Subcutaneous abdominal adipose tissue (tissue), 5 donors: Measurements from ENCODE around the gene TRIM62.

Source experiments
- H3K27ac ChIP-seq: one replicate; pipeline ENCODE4 v1.7.0; 2013; ENCODE audit warnings: low read depth, mild to moderate bottlenecking, inconsistent platforms, low read length, moderate library complexity
- H3K27me3 ChIP-seq, 5 donors: one replicate each; pipeline ENCODE4 v1.7.0; 2013; ENCODE audit warnings: low read length in 5 of 5, inconsistent platforms in 1 of 5; ENCODE audit not compliant: control insufficient read depth in 5 of 5, insufficient read depth in 4 of 5
- H3K36me3 ChIP-seq, 5 donors: one replicate each; pipeline ENCODE4 v1.7.0; 2013; ENCODE audit warnings: low read length in 5 of 5; ENCODE audit not compliant: control insufficient read depth in 5 of 5, insufficient read depth in 5 of 5
- H3K4me1 ChIP-seq, 5 donors: one replicate each; pipeline ENCODE4 v1.7.0; 2013; ENCODE audit warnings: low read length in 5 of 5, mild to moderate bottlenecking in 3 of 5, moderate library complexity in 1 of 5; ENCODE audit not compliant: control insufficient read depth in 5 of 5, insufficient read depth in 5 of 5
- H3K4me3 ChIP-seq, 5 donors: one replicate each; pipeline ENCODE4 v1.7.0; 2013; ENCODE audit warnings: low read length in 5 of 5, low read depth in 1 of 5
- H3K9ac ChIP-seq, 5 donors: one replicate each; pipeline ENCODE4 v1.7.0; 2013; ENCODE audit warnings: low read length in 5 of 5, mild to moderate bottlenecking in 4 of 5, moderate library complexity in 3 of 5
- H3K9me3 ChIP-seq, 5 donors: one replicate each; pipeline ENCODE4 v1.7.0; 2013; ENCODE audit warnings: low read length in 5 of 5; ENCODE audit not compliant: control insufficient read depth in 5 of 5
- donor health status: healthy.
- donor health status: healthy.
- donor health status: healthy.
- donor health status: healthy.
- donor health status: healthy.

The TRIM62 gene

DNA sequence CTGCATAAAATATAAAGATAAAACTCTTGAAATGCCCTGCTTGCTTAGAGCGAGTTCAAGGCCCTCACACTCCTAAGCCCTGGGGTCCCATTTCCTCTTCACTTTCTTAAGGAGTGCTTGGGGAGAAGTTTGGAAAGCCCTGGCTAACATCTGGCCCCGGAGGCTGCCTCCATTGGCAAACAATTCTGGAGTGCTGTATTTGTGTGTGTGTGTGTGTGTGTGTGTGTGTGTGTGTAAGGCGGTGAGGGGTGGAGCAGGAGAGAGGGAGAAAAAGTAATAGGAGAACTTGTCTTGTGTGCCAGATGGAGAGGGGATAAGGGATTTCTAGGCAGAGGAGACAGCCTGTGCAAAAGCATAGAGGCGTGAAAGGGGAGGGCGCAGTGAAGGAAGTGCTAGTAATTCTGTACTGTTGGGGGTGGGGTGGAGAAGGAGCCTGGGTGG, 578 bp upstream of the TRIM62 start:
- no peak overlapping the region for H3K27ac ChIP-seq
- H3K36me3 ChIP-seq: no peaks in the 10 kb centered on the region
- peak overlapping the region in 1 of 5 donors; percentile 34 for H3K9ac ChIP-seq
- H3K4me1 ChIP-seq: peaks cover 0 to 25% (median 25%) of the 10 kb centered on the region in 5 donors
- peak overlapping the region; percentile 57 to 85 (median 80) for H3K4me3 ChIP-seq
- no peaks in the 10 kb centered on the region for H3K9me3 ChIP-seq
- peaks cover 0 to 4% (median 0%) of the 10 kb centered on the region in 5 donors for H3K27me3 ChIP-seq

DNA sequence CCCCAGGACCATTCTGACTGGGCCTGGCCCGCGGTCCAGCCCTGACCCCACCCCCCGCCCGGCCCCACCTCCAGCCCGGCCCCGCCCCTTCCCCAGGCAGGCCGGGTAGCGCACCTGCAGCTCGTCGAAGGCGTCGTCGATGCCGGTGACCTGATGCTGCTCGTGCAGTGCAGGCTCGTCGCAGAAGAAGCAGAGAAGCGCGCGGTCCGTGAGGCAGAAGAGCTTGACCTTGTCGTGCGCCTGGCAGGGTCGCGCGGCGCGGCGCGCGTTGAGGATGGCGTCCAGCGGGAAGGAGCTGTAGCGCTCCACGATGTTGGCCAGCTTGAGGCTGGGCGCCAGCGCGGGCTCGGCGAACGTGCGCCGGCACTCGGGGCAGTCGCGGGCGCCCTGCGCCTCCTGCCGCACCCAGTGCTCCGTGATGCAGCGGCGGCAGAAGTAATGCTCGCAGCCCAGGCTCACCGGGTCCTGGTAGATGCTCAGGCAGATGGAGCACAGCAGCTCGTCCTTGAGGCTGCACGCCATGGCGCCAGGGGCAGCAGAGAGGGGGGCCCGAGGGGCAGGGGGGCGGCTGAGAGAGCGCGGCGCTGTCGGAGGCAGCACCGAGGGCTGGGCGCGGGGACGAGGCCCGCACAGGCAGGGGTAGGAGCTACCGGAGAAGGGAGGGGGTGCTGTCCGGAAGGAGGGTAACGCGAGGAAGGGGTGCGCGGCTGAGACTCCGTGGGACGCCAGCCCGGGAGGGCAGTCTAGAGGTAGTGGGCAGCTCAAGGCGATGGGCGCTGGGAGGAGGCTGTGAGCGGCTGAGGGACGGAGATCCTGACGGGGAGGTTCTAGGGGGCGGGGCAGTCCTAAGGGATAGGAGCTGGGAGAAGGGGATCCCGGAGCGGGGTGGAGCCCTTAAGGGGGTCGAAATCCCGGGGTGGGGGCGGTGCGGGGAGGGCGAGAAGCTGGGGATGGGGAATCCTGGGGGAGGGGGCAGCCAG, 642 bp downstream of the TRIM62 start:
- peaks cover 0 to 32% (median 25%) of the 10 kb centered on the region in 5 donors for H3K4me1 ChIP-seq
- H3K9me3 ChIP-seq: no peaks in the 10 kb centered on the region
- no peak overlapping the region for H3K27ac ChIP-seq
- no peaks in the 10 kb centered on the region for H3K36me3 ChIP-seq
- peak overlapping the region in 4 of 5 donors; percentile 76 to 85 (median 82) for H3K4me3 ChIP-seq
- peaks cover 0 to 4% (median 0%) of the 10 kb centered on the region in 5 donors for H3K27me3 ChIP-seq
- peak overlapping the region in 2 of 5 donors; percentile 54 to 67 for H3K9ac ChIP-seq

DNA sequence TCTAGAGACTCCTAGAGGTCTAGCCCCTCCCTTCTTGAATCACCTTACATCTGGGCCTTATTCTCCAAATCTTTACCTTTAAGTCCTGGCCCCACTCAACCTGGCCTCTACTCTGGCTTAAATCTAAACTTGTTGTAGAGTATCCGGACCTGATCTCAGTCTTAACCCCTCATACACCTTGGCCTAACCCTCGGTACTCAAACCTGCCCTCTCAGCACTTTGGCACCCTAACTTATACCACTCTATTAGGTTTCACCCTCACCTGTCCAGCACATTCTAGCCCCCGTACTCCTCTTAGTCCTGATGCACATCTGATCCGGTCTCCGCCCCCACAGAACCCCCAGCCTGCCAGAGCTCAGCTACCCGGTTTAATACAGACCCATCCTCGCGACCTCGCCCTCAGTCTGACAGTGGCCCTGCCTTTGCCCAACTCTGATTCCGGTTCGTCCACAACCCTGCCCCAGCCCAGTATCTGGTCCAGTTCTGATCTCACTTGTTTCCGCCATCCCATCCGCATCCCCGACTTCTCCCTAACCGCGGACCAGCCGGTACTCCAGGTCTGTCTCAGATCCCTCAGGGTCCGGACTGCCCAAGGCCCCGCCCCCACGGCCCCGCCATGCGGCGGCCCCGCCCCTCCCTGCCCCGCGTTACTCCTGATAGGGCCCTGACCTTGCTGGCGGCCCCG, 1.5 kb downstream of the TRIM62 start:
- Histone ChIP-seq H3K27me3 (peaks cover 0 to 4% (median 0%) of the 10 kb centered on the region in 5 donors), H3K27ac (no peak overlapping the region), H3K4me3 (peak overlapping the region; percentile 66 to 81 (median 70)), H3K4me1 (peaks cover 0 to 33% (median 25%) of the 10 kb centered on the region in 5 donors), H3K9ac (peak overlapping the region in 1 of 5 donors; percentile 43), H3K9me3 (no peaks in the 10 kb centered on the region), H3K36me3 (peaks cover 0 to 2% (median 0%) of the 10 kb centered on the region in 5 donors)

DNA sequence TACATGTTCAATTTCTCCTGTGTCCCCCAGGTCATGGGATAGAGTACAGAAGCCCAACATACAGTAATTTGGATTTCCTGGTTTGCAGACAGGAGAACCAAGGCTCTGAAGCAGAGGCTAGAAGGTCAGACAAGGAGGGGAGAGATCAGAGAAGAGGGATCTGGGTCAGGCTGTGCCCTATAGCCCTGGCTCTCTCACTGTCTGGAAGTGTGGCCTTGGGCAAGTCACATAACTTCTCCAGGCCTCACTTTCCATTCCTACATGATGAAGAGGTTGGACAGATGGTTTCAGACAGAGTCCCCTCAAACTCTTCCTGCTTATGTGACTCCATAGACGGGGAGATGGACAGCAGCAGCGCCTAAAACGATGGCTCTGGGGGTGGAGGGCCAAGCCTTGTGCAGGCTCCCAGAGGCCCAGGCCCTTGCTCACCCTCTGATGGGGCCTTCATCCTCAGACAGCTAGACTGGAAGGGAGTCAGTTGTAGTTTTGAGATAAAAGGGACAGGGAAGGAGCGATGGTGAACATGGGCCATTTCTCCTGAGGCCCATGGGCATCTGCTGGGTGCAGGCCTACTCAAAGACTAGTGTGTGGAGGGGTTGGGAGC, 2.9 kb downstream of the TRIM62 start:
- Histone ChIP-seq H3K9me3 (no peaks in the 10 kb centered on the region), H3K9ac (no peak overlapping the region), H3K27me3 (no peaks in the 10 kb centered on the region), H3K27ac (no peak overlapping the region), H3K36me3 (peaks cover 0 to 4% (median 0%) of the 10 kb centered on the region in 5 donors), H3K4me3 (no peak overlapping the region), H3K4me1 (peaks cover 0 to 33% (median 25%) of the 10 kb centered on the region in 5 donors)

DNA sequence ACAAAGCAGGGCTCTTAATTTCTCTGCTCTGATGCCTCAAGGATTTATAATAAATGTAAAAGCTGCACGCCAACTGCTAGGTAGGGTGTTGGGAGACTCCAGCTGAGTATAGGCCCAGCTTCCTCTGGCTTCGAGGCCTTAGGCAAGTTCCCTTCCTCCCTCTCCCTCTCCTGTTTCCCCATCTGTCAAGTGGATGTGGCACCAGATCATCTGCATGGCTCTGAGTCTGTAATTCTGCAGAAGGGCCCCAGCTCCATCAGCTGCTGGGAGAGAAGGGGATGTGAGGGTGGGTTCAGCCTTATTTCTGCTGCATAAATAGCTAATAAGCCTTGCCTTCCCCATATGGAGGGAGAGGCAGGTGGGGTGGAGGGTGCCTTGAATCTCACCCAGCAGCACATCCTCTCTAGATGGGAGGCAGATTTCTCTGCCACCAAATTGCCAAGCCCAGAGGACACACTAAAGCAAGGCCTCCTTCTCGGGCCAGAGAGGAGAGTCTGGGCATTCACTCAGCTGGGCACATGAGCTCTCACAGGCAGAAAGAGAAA, 3.8 kb downstream of the TRIM62 start:
- peaks cover 0 to 33% (median 25%) of the 10 kb centered on the region in 5 donors for H3K4me1 ChIP-seq
- no peak overlapping the region for H3K9ac ChIP-seq
- H3K36me3 ChIP-seq: peaks cover 0 to 7% (median 0%) of the 10 kb centered on the region in 5 donors
- H3K9me3 ChIP-seq: no peaks in the 10 kb centered on the region
- H3K27me3 ChIP-seq: no peaks in the 10 kb centered on the region
- H3K4me3 ChIP-seq: no peak overlapping the region
- H3K27ac ChIP-seq: no peak overlapping the region

DNA sequence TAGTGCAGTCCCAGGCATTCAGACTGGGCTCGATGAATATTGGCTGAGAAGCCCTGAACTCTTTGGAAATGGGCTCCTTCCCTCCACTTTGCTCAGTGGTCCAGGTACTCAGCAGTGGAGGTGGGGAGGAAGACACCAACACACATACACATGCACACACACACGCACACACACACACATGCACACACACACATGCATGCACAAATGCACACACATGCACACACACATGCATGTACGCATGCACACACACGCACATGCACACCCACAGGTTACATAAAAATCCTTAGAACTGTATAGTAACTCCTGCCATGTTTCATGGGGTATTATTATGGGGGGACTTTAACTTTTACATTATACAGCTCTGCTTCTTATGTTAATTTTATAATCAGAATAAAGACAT, 5.0 kb downstream of the TRIM62 start:
- H3K27me3 ChIP-seq: no peaks in the 10 kb centered on the region
- H3K27ac ChIP-seq: no peak overlapping the region
- no peaks in the 10 kb centered on the region for H3K9me3 ChIP-seq
- no peak overlapping the region for H3K4me3 ChIP-seq
- peaks cover 0 to 24% (median 16%) of the 10 kb centered on the region in 5 donors for H3K4me1 ChIP-seq
- H3K9ac ChIP-seq: no peak overlapping the region
- H3K36me3 ChIP-seq: peaks cover 0 to 10% (median 0%) of the 10 kb centered on the region in 5 donors

DNA sequence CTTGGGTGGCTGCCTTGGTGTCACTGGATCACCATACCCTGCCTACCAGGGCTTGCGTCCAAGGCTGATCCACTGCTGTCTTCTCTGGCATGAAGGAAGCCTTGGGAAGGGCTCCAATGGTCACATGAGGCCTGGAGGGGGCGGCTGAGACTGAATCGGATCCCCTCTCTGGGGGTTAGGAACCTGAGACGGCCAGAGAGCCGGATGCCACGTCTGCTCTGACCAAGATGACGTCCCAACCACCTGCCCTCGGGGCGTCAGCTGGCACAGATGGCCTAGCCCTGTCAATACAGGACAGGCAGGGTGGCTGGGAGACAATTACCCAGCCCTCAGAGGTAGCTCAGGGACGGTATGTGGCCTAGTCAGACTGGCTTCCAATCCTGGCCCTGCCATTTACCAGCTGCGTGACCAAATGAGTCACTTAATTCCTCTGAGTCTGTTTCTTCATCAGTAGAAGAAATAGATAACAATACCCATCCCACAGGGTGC, 5.4 kb downstream of the TRIM62 start:
- H3K9me3 ChIP-seq: no peaks in the 10 kb centered on the region
- no peak overlapping the region for H3K9ac ChIP-seq
- no peak overlapping the region for H3K27ac ChIP-seq
- H3K27me3 ChIP-seq: no peaks in the 10 kb centered on the region
- no peak overlapping the region for H3K4me3 ChIP-seq
- peaks cover 0 to 22% (median 15%) of the 10 kb centered on the region in 5 donors for H3K4me1 ChIP-seq
- peaks cover 0 to 10% (median 0%) of the 10 kb centered on the region in 5 donors for H3K36me3 ChIP-seq

DNA sequence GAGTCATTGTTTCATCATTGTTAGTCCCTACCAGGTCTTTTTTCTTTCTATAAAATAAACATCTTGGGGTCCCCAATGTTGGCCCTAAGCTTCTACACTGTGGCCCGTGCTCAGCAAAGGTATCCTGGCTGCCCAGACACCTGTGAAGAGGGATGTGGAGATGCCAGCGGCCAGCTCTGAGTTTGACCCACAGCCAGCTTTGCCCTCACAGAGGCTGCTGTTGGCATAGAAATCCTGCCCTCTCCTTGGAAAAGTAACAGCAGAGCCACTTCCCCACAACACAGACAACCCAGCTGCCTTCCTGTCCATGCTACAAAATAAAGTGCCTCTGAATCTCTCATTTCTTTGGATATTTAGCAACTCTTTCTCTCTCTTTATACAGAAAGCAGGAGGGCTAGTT, 6.0 kb downstream of the TRIM62 start:
- H3K36me3 ChIP-seq: peaks cover 0 to 10% (median 0%) of the 10 kb centered on the region in 5 donors
- H3K9ac ChIP-seq: no peak overlapping the region
- H3K4me1 ChIP-seq: peaks cover 3 to 22% (median 15%) of the 10 kb centered on the region in 5 donors
- H3K4me3 ChIP-seq: no peak overlapping the region
- no peaks in the 10 kb centered on the region for H3K27me3 ChIP-seq
- H3K27ac ChIP-seq: no peak overlapping the region
- H3K9me3 ChIP-seq: no peaks in the 10 kb centered on the region

DNA sequence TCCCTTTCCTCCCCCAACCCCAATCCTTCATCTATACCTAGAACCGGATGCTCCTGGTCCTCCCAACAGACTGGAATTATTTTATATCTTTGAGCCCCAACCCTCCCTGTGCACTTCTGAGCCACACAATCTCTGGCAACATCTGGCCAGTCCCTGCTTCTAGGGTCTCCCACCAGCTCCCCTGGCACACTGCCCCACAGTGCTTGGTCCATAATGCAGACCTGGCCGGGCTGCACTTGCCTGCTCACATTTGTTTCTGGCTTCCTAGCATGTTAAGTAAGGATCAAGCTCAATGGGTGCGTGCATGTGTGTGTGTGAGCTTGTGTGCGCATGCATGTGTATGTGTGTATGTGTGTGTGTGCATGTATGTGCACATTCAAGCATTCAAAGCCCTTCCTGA, 8.8 kb downstream of the TRIM62 start:
- Histone ChIP-seq H3K9me3 (no peaks in the 10 kb centered on the region), H3K9ac (no peak overlapping the region), H3K4me3 (no peak overlapping the region), H3K36me3 (peaks cover 0 to 15% (median 2%) of the 10 kb centered on the region in 5 donors), H3K27me3 (no peaks in the 10 kb centered on the region), H3K27ac (no peak overlapping the region), H3K4me1 (peaks cover 0 to 18% (median 8%) of the 10 kb centered on the region in 5 donors)
